Suppressor macrophage treated with lipopolysaccharide for 4 hours (primary cell): ENCODE measurements around the gene ARHGAP10.
"Not testable (repeated sequence)": the region's sequence is repeated elsewhere in the genome, so short reads cannot be mapped to it uniquely, and the experiment has no call there.

Experiments used
- DNase-seq: peaks from one replicate; pipeline ENCODE4 v3.0.0-alpha.2; 2020

The ARHGAP10 gene

DNA sequence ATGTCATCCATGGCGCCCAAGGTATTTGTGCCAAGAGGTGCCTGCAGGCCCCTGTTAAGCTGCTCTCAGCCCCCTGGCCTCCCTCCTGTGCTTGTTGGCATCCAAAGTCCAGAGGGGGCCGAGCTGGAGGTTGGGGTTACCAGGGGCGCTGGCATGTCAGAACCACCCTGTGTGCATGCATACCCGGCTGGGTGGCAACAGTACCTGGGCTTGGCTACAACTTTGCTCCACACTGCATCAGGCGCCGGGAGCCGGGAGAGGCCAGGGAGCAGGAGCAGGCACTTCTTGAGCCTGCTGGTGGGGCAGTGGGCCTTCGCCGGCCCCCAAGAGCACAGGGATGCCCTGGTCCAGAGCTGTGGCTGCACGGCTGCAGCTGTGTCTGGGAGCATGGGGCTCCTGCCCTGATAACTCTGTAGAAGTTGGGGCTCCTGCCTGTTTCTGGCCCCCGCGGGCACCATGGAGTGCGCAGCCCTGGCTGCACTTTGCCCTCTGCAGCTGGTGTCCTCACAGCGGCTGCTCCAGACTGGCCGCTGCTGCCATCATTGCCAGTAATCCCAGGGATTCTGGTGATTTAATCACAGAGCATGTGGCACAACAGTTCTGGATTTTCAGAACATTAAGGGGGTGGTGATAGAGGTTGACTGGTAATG, 130.3 kb downstream of the ARHGAP10 start:
- DNase-seq = no peak

- no peak for DNase-seq
Measured at GRCh38 chr4:147863111-147863747, 131.3 kb downstream of the ARHGAP10 start.

- no peak for DNase-seq
Measured at GRCh38 chr4:147863808-147864472, 132.1 kb downstream of the ARHGAP10 start.

GRCh38 chr4:147864607-147865006, 132.7 kb downstream of the ARHGAP10 start:
- DNase-seq = no peak

GRCh38 chr4:147865926-147866325, 134.0 kb downstream of the ARHGAP10 start:
- DNase-seq = no peak

- peak; percentile 95 for DNase-seq
Measured at GRCh38 chr4:147866532-147867271, 134.8 kb downstream of the ARHGAP10 start.

DNA sequence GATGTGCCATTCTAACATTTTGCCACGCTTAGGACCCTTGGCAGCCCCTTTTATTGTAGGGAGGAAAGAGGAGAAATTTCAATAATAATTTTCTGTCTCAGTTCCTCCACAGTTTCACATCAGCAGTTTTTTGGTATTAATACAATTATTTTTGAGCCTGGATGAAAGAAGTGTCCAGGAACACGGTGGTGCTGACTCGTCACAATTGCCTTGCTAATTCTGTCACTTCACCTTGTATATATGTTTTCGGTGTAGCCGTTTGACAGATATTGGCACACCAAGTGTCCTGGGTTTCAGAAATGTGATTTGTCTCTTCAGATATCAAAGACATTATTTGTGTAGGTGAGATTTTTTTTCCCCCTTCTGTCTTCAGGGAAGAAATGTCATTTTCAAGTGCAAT, 142.2 kb downstream of the ARHGAP10 start:
- DNase-seq = no peak

GRCh38 chr4:147877308-147877771, 145.5 kb downstream of the ARHGAP10 start:
- DNase-seq = no peak

- DNase-seq = no peak
Measured at GRCh38 chr4:147879676-147880075, 147.8 kb downstream of the ARHGAP10 start.

- no peak for DNase-seq
Measured at GRCh38 chr4:147880511-147880910, 148.6 kb downstream of the ARHGAP10 start.

DNA sequence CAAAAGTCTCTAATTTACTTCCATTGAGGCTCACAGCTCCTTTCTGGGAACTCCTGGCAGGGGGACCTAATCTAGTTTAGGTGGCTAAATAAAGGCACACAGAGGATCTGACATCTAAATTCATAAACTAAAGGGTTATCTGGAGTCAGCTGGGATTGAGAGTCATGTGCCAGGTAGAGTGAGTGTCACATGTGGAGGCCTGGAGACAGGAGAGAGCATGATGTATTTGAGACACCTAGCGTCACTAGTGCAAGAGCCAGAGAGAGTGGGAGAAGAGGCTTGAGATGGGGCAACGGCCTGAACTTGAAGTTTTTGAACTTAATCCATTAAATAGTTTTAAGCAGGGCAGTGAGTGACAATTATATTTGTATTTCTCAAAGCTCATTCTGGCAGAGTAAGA, 152.6 kb downstream of the ARHGAP10 start:
- no peak for DNase-seq

DNA sequence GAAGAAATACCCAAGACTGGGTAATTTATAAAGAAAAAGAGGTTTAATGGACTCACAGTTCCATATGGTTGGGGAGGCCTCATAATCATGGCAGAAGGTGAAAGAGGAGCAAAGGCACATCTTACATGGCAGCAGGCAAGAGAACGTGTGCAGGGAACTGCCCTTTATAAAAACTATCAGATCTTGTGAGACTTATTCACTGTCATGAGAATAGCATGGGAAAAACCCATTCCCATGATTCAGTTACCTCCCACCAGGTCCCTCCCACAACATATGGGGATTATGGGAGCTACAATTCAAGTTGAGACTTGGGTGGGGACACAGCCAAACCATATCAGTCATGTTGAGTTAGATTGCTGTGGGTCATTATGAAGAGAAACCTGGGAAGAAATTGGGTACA, 153.3 kb downstream of the ARHGAP10 start:
- DNase-seq = not testable (repeated sequence)

GRCh38 chr4:147891476-147892115, 159.7 kb downstream of the ARHGAP10 start:
- no peak for DNase-seq

DNA sequence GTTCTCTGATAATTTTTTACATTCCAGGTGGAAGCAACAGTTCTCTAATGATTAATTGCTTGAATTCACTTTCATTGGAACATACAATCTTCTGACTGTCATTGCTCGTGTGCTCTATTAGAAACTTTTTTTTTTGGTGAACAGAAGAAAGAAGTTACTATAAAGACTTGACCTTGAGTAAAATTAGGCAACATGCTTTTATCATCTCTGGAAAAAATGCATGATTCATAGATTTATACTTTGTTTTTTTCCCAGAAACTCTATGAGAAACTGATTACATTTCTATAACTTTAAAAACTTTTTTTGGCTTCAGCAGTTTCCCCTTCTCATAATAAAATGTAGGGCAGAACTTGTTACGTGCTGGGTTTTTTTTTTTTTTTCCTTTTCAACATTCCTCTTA, 167.6 kb downstream of the ARHGAP10 start:
- no peak for DNase-seq

- DNase-seq = no peak
Measured at GRCh38 chr4:147901388-147901787, 169.5 kb downstream of the ARHGAP10 start.

GRCh38 chr4:147901916-147902315, 170.0 kb downstream of the ARHGAP10 start:
- DNase-seq = no peak

GRCh38 chr4:147909225-147909624, 177.3 kb downstream of the ARHGAP10 start:
- no peak for DNase-seq

DNA sequence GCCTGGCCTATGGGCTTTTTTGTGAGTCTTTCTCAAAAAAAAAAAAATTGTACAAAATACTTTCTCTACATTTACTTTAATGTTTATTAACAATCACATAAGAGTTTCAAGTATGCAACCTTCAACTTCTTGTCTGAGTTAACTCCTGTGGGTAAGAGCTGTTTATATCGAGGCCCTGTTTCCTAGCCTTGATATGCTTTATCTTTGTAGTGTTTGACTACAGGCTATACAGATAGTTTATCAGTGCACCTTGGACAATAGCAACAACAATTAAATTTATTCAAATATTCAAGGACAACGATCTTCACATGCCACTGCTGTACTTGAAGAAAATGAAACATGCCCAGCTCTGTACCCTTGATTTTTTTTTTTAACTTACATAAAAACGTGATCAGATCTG, 178.4 kb downstream of the ARHGAP10 start:
- DNase-seq = no peak

- DNase-seq = not testable (repeated sequence)
Measured at GRCh38 chr4:147912106-147912505, 180.2 kb downstream of the ARHGAP10 start.

DNA sequence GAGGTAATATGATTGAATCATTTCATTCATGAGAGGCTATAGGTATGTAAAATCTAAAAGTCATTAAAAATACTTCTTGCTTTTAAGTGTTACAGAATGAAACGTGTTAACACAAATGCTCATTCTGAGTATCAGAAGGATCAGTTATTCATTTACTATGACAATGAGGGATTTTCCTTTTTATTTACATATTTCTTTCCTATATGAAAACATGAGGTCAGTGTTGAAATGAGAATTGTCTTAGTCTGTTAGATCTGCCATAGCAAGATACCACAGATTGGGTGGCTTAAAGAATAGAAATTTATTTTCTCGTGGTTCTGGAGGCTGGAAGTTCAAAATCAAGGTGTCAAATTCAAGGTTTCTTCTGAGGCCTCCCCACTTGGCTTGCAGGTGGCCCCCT, 181.2 kb downstream of the ARHGAP10 start:
- DNase-seq = no peak

GRCh38 chr4:147916351-147916750, 184.5 kb downstream of the ARHGAP10 start:
- no peak for DNase-seq

GRCh38 chr4:147923381-147923780, 191.5 kb downstream of the ARHGAP10 start:
- DNase-seq = no peak

DNA sequence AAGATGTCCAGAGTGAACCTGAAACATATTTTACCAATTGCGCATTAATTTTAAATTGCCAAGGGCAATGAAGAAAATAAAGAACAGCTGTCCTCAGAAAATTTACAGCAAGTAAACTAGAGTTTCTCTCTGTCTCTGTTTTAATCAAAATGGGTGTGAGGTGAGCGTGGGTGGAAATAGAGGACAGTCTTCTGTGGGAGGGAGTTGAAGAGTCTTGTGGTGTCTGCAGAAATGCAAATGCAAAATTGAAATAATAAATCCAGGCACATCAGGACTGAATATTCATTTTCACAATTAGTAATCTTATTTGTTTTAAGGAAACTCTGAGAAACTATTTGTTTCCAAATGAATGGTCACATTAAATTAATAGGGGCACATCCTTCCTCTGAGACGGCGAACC, 192.0 kb downstream of the ARHGAP10 start:
- DNase-seq = no peak
